Ishikawa (cell line): Measurements from ENCODE around the gene PHLDB3.

Experiments used
- CEBPB ChIP-seq: IDR thresholded peaks from 2 replicates; pipeline ENCODE4 v1.6.1; 2012
- CREB1 ChIP-seq: IDR thresholded peaks from 2 replicates; pipeline ENCODE4 v1.6.1; 2012; ENCODE audit warnings: low read depth
- EGR1 ChIP-seq: IDR thresholded peaks from 2 replicates; pipeline ENCODE4 v1.6.1; 2012
- EP300 ChIP-seq: IDR thresholded peaks from 2 replicates; pipeline ENCODE4 v1.6.1; 2012; ENCODE audit warnings: borderline replicate concordance
- FOXM1 ChIP-seq: IDR thresholded peaks from 2 replicates; pipeline ENCODE4 v1.6.1; 2012; ENCODE audit warnings: low read depth, borderline replicate concordance
- MAX ChIP-seq: IDR thresholded peaks from 2 replicates; pipeline ENCODE4 v1.6.1; 2012
- NFIC ChIP-seq: IDR thresholded peaks from 2 replicates; pipeline ENCODE4 v1.6.1; 2012
- RAD21 ChIP-seq: IDR thresholded peaks from 2 replicates; pipeline ENCODE4 v1.6.1; 2012; ENCODE audit warnings: low read depth
- REST ChIP-seq: IDR thresholded peaks from 2 replicates; pipeline ENCODE4 v1.6.1; 2012; ENCODE audit warnings: low read depth, mild to moderate bottlenecking
- TAF1 ChIP-seq: IDR thresholded peaks from 2 replicates; pipeline ENCODE4 v1.6.1; 2012; ENCODE audit warnings: low read depth, mild to moderate bottlenecking
- TEAD4 ChIP-seq: IDR thresholded peaks from 2 replicates; pipeline ENCODE4 v1.6.1; 2012
- YY1 ChIP-seq: IDR thresholded peaks from 2 replicates; pipeline ENCODE4 v1.6.1; 2012; ENCODE audit warnings: low read depth
- ZBTB7A ChIP-seq: IDR thresholded peaks from 2 replicates; pipeline ENCODE4 v1.6.1; 2012; ENCODE audit warnings: low read depth

DNA sequence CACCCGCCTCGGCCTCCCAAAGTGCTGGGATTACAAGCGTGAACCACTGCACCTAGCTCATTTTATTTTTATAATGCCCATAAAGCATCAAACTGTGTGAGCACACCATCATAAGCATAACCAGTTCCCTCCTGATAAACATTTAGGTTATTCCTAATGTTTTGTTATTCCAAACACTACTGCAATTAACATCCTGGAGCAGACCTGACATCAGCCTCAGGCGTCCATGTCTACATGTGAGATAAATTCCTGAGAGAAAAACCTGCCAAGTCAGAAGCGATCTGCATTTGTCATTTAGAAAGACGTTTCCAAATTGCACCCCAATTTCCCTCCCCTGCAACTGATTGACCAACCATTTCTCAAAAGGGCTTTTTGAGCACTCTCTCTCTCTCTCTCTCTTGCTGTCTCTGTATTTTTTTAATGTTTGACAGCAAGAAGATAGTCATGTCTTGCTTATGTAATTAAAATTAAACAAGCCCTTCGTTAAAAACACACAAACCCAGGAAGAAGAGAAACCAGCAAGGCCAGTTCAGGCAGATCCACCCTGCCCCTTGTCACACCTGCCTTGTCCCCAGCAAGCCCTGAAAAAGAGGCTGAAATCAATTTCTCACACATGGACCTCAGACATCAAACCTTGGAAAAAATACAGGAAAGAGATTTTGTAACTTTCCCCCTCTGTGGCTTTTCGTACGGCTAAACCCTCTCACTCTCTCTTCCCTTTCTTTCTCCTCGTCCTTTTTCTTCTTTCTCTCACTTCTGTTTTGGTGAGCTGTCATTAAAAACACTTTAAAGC is 49.0 kb downstream of the PHLDB3 start:
- no peak for TF ChIP-seq CEBPB
- no peak for TF ChIP-seq TAF1
- no peak for TF ChIP-seq YY1
- TF ChIP-seq MAX: no peak
- TF ChIP-seq EP300: no peak
- no peak for TF ChIP-seq EGR1
- TF ChIP-seq FOXM1: no peak
- TF ChIP-seq REST: no peak
- no peak for TF ChIP-seq NFIC
- no peak for TF ChIP-seq RAD21
- TF ChIP-seq CREB1: no peak
- no peak for TF ChIP-seq ZBTB7A
- no peak for TF ChIP-seq TEAD4
